Peyer's patch (tissue), 4 donors: ENCODE data around the gene BMX.

Experiments used
- POLR2A ChIP-seq, 2 donors: fragments of 450-650 bp; IDR thresholded peaks; one replicate each; pipeline ENCODE4 v1.5.1; 2017; ENCODE audit warnings: antibody characterized with exemption in 2 of 2, mild to moderate bottlenecking in 2 of 2, moderate library complexity in 2 of 2
- TF ChIP-seq, protein P1 (sequence below), 6 experiments: fragments of 450-650 bp in 4 of 6; fragments of 200-600 bp in 2 of 6; sonication (generic) in 1 of 6; IDR thresholded peaks; one replicate each; pipeline ENCODE4 v1.5.1; 2017 to 2019; ENCODE audit warnings: antibody characterized with exemption in 6 of 6, mild to moderate bottlenecking in 3 of 6, moderate library complexity in 1 of 6

- TF ChIP-seq, protein P1, sequence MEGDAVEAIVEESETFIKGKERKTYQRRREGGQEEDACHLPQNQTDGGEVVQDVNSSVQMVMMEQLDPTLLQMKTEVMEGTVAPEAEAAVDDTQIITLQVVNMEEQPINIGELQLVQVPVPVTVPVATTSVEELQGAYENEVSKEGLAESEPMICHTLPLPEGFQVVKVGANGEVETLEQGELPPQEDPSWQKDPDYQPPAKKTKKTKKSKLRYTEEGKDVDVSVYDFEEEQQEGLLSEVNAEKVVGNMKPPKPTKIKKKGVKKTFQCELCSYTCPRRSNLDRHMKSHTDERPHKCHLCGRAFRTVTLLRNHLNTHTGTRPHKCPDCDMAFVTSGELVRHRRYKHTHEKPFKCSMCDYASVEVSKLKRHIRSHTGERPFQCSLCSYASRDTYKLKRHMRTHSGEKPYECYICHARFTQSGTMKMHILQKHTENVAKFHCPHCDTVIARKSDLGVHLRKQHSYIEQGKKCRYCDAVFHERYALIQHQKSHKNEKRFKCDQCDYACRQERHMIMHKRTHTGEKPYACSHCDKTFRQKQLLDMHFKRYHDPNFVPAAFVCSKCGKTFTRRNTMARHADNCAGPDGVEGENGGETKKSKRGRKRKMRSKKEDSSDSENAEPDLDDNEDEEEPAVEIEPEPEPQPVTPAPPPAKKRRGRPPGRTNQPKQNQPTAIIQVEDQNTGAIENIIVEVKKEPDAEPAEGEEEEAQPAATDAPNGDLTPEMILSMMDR (IDR thresholded peaks at IDR 0.05), result no peak
- TF ChIP-seq POLR2A (IDR thresholded peaks at IDR 0.05), result no peak
Measured at GRCh38 chrX:15576019-15576418, 75.4 kb downstream of the BMX start.
